Chondrocyte (in vitro differentiated cells): ENCODE results near the gene SHCBP1L. TPM values are rescaled to one million over a fixed set of nuclear protein-coding genes. Genes with fewer than 3 reads are reported as not detected.
A peak's percentile ranks its signal among the peaks of the same experiment; 100 is the strongest.

Experiments
- DNase-seq: peaks from one replicate; pipeline ENCODE4 v3.0.0; 2021; ENCODE audit warnings: mixed read lengths, low spot score
- H3K27ac Mint-ChIP-seq: one replicate; pipeline ENCODE4 v1.8.0; 2021; ENCODE audit warnings: mild to moderate bottlenecking, moderate library complexity, mixed read lengths; ENCODE audit not compliant: unreplicated experiment
- H3K27me3 Mint-ChIP-seq: 2 replicates; pipeline ENCODE4 v1.8.0; 2021; ENCODE audit warnings: low read depth, mixed read lengths
- H3K36me3 Mint-ChIP-seq: 2 replicates; pipeline ENCODE4 v1.8.0; 2021; ENCODE audit warnings: low read depth, mixed read lengths
- H3K4me1 Mint-ChIP-seq: 2 replicates; pipeline ENCODE4 v1.8.0; 2021; ENCODE audit warnings: low read depth, mild to moderate bottlenecking, mixed read lengths
- H3K4me3 Mint-ChIP-seq: one replicate; pipeline ENCODE4 v1.8.0; 2021; ENCODE audit warnings: mild to moderate bottlenecking, moderate library complexity, mixed read lengths; ENCODE audit not compliant: unreplicated experiment
- H3K9me3 Mint-ChIP-seq: 2 replicates; pipeline ENCODE4 v1.8.0; 2021; ENCODE audit warnings: low read depth, mixed read lengths
- CTCF ChIP-seq: fragments of 200-600 bp; sonication (generic); IDR thresholded peaks from 2 replicates; pipeline ENCODE4 v1.5.0; 2021; ENCODE audit warnings: antibody characterized with exemption, mild to moderate bottlenecking, moderate library complexity
- total RNA-seq: library from RNA; stranded (reverse); gene quantifications from 3 replicates; pipeline ENCODE4 v1.2.1, GENCODE V29; 2021

The SHCBP1L gene
- total RNA-seq, 1 donor from 2014 or later = not detected

GRCh38 chr1:182965096-182965495 lies 12.1 kb upstream of the SHCBP1L start:
- Mint-ChIP-seq H3K27me3 (no peaks in the 10 kb centered on the region), H3K4me3 (no peak overlapping the region), H3K4me1 (peaks cover 22% of the 10 kb centered on the region), H3K9me3 (no peaks in the 10 kb centered on the region), H3K36me3 (no peaks in the 10 kb centered on the region), H3K27ac (no peak overlapping the region)
- TF ChIP-seq CTCF = no peak
- DNase-seq = no peak

- peak overlapping the region; percentile 90 for H3K27ac Mint-ChIP-seq
- peak; percentile 97 for TF ChIP-seq CTCF
- H3K4me3 Mint-ChIP-seq = peak overlapping the region; percentile 63
- H3K36me3 Mint-ChIP-seq = no peaks in the 10 kb centered on the region
- no peaks in the 10 kb centered on the region for H3K27me3 Mint-ChIP-seq
- peaks cover 9% of the 10 kb centered on the region for H3K4me1 Mint-ChIP-seq
- H3K9me3 Mint-ChIP-seq = no peaks in the 10 kb centered on the region
- no peak for DNase-seq
These were observed 9.7 kb upstream of the SHCBP1L start for GRCh38 chr1:182962554-182963115.

GRCh38 chr1:182960046-182960445 lies 7.1 kb upstream of the SHCBP1L start:
- Mint-ChIP-seq H3K27ac (no peak overlapping the region), H3K4me1 (peaks cover 20% of the 10 kb centered on the region), H3K27me3 (no peaks in the 10 kb centered on the region), H3K4me3 (no peak overlapping the region), H3K9me3 (no peaks in the 10 kb centered on the region), H3K36me3 (no peaks in the 10 kb centered on the region)
- DNase-seq = no peak
- TF ChIP-seq CTCF = no peak

GRCh38 chr1:182957902-182958395 lies 5.0 kb upstream of the SHCBP1L start:
- no peaks in the 10 kb centered on the region for H3K9me3 Mint-ChIP-seq
- no peak overlapping the region for H3K4me3 Mint-ChIP-seq
- TF ChIP-seq CTCF = no peak
- H3K27me3 Mint-ChIP-seq = no peaks in the 10 kb centered on the region
- peaks cover 19% of the 10 kb centered on the region for H3K4me1 Mint-ChIP-seq
- no peaks in the 10 kb centered on the region for H3K36me3 Mint-ChIP-seq
- H3K27ac Mint-ChIP-seq = no peak overlapping the region
- DNase-seq = no peak

GRCh38 chr1:182956708-182957365 lies 3.9 kb upstream of the SHCBP1L start:
- no peaks in the 10 kb centered on the region for H3K9me3 Mint-ChIP-seq
- no peak for TF ChIP-seq CTCF
- H3K36me3 Mint-ChIP-seq = no peaks in the 10 kb centered on the region
- no peaks in the 10 kb centered on the region for H3K27me3 Mint-ChIP-seq
- no peak for DNase-seq
- no peak overlapping the region for H3K4me3 Mint-ChIP-seq
- H3K4me1 Mint-ChIP-seq = peaks cover 11% of the 10 kb centered on the region
- H3K27ac Mint-ChIP-seq = peak overlapping the region; percentile 64
